Testis (tissue), 3 donors: ENCODE data around the gene NCBP3. TPM values are rescaled to one million over a fixed set of nuclear protein-coding genes. Genes with fewer than 3 reads are reported as not detected.

ENCODE experiments used
- DNase-seq: peaks from one replicate; pipeline ENCODE4 v3.0.0-alpha.2; 2019
- H3K27ac ChIP-seq, 2 donors: fragments of 200-600 bp; sonication (generic); one replicate each; pipeline ENCODE4 v1.5.1; 2019
- H3K27me3 ChIP-seq: fragments of 200-600 bp; sonication (generic); one replicate; pipeline ENCODE4 v1.5.1; 2019
- H3K36me3 ChIP-seq: fragments of 200-600 bp; sonication (generic); one replicate; pipeline ENCODE4 v1.5.1; 2017; ENCODE audit warnings: low read depth; ENCODE audit errors: missing control alignments
- H3K4me1 ChIP-seq: fragments of 200-600 bp; sonication (generic); one replicate; pipeline ENCODE4 v1.5.1; 2019
- H3K4me3 ChIP-seq, 2 donors: fragments of 200-600 bp; sonication (generic); one replicate each; pipeline ENCODE4 v1.5.1; 2017 to 2019
- H3K9me3 ChIP-seq: fragments of 200-600 bp; sonication (generic); one replicate; pipeline ENCODE4 v1.5.1; 2017
- CTCF ChIP-seq, 3 experiments: fragments of 450-650 bp in 2 of 3; fragments of 200-600 bp in 1 of 3; sonication (generic) in 1 of 3; IDR thresholded peaks; one replicate each; pipeline ENCODE4 v1.5.1; 2016 to 2019; ENCODE audit warnings: antibody characterized with exemption in 3 of 3, mild to moderate bottlenecking in 2 of 3, moderate library complexity in 1 of 3
- POLR2A ChIP-seq: fragments of 450-650 bp; IDR thresholded peaks from one replicate; pipeline ENCODE4 v1.6.1; 2017; ENCODE audit warnings: antibody characterized with exemption, mild to moderate bottlenecking, moderate library complexity
- WGBS, 2 donors: methylation state at CpG; one replicate each; pipeline ENCODE4 v1.1.5; 2018; 5-methylcytosine and 5-hydroxymethylcytosine counted together
- intact Hi-C: fragments of 100-400 bp; cut with DNase I; formaldehyde crosslinking; loops from one replicate; pipeline ENCODE4 v1.15.1; 2023; ENCODE audit warnings: low total_unique reads
- polyA plus RNA-seq: library from polyadenylated mRNA; stranded (reverse); fragments of 350-450 nt; fragmentation: Illumina TruSeq; extraction: RNeasy Lipid Tissue Mini Kit (QIAGEN cat#74804); gene quantifications from one replicate; pipeline ENCODE4 v1.2.3, GENCODE V29; 2014; ENCODE audit warnings: low read depth, low replicate concordance; ENCODE audit not compliant: insufficient read depth
- total RNA-seq, 2 donors: library from RNA; depleted of rRNA; stranded (reverse); fragments of >200 nt; gene quantifications; one replicate each; pipeline ENCODE4 v1.2.3, GENCODE V29; 2016

NCBP3 gene
- total and polyA plus RNA-seq, 3 donors from 2014 or later: 37.2 to 61.6 (median 37.7) TPM

DNA sequence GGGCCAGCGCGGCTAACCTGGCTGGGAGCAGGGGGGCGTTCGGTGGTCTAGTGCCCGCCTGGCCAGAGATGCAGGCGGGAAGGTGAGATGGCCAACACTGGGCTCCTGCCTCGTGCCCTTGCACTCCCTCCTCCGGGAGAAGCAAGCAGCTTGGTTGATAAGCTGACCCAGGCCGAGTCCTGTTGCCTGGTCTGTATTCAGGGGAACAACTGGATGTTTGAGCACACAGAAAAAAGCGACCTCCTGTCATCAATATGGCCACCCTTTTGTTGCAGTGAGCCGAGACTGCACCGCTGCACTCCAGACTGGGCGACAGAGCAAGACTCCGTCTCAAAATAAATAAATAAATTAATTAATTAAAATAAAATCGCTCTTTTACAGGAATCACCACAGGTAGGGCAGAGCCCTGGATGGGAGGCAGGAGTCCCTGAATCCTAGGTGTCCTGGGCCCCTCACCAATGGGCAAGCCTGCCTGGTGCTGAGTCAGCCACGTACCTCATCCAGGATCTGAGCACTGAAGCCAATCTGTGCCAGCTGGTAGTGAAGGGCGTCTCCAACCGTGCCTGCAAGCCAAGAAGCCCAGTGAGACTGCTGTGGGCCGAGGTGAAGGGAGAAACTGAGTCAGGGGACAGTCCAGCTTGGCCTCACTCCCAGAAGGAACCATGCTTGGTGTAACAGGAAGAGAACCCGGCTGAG, 90.6 kb downstream of the NCBP3 start:
- Histone ChIP-seq H3K4me1 (peaks cover 5% of the 10 kb centered on the region), H3K9me3 (no peaks in the 10 kb centered on the region), H3K36me3 (no peaks in the 10 kb centered on the region), H3K4me3 (peak overlapping the region; percentile 24 to 54), H3K27me3 (no peaks in the 10 kb centered on the region), H3K27ac (peak overlapping the region in 1 of 2 donors; percentile 50)
- 49 to 61% methylated on average over 13 to 20 of the region's 20 CpGs for WGBS, 2 donors
- peak; percentile 26 for DNase-seq
- intact Hi-C loops: no loop called here
- TF ChIP-seq CTCF (IDR thresholded peaks at IDR 0.05) (no peak), POLR2A (no peak)

DNA sequence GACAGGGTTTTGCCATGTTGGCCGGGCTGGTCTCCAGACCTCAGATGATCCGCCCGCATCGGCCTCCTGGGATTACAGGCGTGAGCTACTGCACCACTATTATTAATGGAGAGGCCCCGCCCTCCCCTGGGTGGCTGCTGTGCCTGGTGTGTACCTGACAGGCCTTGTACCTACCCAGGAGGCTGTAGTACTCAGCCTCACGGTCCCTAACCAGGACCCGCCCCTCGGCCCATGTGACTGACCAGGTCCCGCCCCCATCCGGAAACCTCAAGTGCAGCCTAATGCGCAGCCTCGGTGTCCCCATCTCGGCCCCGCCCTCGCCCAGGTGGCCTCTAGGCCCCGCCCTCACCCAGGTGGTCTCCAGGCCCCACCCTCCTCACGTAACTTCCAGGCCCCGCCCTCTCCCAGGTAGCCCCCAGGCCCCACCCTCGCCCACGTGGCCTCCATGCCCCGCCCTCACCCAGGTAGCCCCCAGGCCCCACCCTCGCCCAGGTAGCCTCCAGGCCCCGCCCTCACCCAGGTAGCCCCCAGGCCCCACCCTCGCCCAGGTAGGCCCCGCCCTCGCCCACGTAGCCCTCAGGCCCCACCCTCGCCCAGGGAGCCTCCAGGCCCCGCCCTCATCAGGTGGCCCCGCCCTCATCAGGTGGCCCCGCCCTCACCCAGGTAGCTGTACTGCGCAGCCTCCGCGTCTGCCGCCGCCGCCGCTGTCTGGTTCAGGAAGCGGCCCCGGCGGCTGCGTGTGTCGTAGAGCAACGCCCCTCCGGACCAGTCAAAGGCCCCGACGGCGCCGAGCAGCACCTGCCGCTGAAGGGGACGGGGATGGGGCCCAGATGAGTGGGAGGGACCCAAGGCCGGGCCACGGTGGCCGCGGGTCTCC, 91.3 kb downstream of the NCBP3 start:
- 8 to 10% methylated on average over 10 to 55 of the region's 56 CpGs for WGBS, 2 donors
- TF ChIP-seq POLR2A (no peak), CTCF (IDR thresholded peaks at IDR 0.05) (no peak)
- Histone ChIP-seq H3K27ac (peak overlapping the region in 1 of 2 donors; percentile 50), H3K27me3 (no peaks in the 10 kb centered on the region), H3K4me3 (peak overlapping the region; percentile 24 to 54), H3K4me1 (peaks cover 5% of the 10 kb centered on the region), H3K36me3 (no peaks in the 10 kb centered on the region), H3K9me3 (no peaks in the 10 kb centered on the region)
- intact Hi-C loops: no loop called here
- peak; percentile 82 for DNase-seq

DNA sequence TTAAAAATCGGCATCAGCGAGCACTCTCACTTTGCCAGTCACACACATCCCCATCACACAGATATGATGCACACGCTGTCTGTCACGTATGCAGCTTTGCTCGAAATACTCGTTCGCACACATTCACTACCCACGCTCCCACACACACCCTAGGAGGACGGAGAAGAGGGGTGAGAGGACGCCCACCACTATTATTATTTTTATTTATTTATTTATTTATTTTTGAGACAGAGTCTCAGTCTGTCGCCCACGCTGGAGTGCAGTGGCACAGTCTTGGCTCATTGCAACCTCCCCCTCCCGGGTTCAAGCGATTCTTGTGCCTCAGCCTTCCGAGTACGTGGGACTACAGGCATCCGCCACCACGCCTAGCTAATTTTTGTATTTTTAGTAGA, 92.0 kb downstream of the NCBP3 start:
- Histone ChIP-seq H3K27ac (no peak overlapping the region), H3K4me3 (peak overlapping the region in 1 of 2 donors; percentile 1), H3K27me3 (no peaks in the 10 kb centered on the region), H3K4me1 (peaks cover 5% of the 10 kb centered on the region), H3K36me3 (no peaks in the 10 kb centered on the region), H3K9me3 (no peaks in the 10 kb centered on the region)
- DNase-seq: no peak
- WGBS, 2 donors: 64 to 79% methylated on average over 16 to 18 of the region's 18 CpGs
- intact Hi-C loops: no loop called here
- TF ChIP-seq CTCF (IDR thresholded peaks at IDR 0.05) (no peak), POLR2A (no peak)

- DNase-seq: no peak
- intact Hi-C loops: no loop called here
- Histone ChIP-seq H3K4me1 (peaks cover 5% of the 10 kb centered on the region), H3K9me3 (no peaks in the 10 kb centered on the region), H3K4me3 (no peak overlapping the region), H3K27me3 (no peaks in the 10 kb centered on the region), H3K27ac (no peak overlapping the region), H3K36me3 (no peaks in the 10 kb centered on the region)
- WGBS, 2 donors: 60 to 68% methylated on average over 3 to 12 of the region's 12 CpGs
- TF ChIP-seq POLR2A (no peak), CTCF (IDR thresholded peaks at IDR 0.05) (no peak)
Measured at GRCh38 chr17:3753624-3754023, 92.4 kb downstream of the NCBP3 start.

Other genes starting within 250 kb of the NCBP3 start
- gene TRPV1, start 236.8 kb downstream of the NCBP3 start, total RNA-seq: 10 to 100 TPM; 11.4 to 11.5 TPM
- gene TRPV1, start 236.8 kb downstream of the NCBP3 start, polyA plus RNA-seq: 5.1 TPM
- 10 to 100 TPM; 23.6 to 33.8 TPM for gene SHPK, start 210.0 kb downstream of the NCBP3 start, total RNA-seq
- 9.0 TPM for gene SHPK, start 210.0 kb downstream of the NCBP3 start, polyA plus RNA-seq
- gene CTNS, start 209.5 kb downstream of the NCBP3 start, total RNA-seq: 10 to 100 TPM; 43.8 to 57.3 TPM
- 50.4 TPM for gene CTNS, start 209.5 kb downstream of the NCBP3 start, polyA plus RNA-seq
- gene TAX1BP3, start 177.7 kb downstream of the NCBP3 start, total RNA-seq: 100 to 1,000 TPM; 150 to 212 TPM
- gene TAX1BP3, start 177.7 kb downstream of the NCBP3 start, polyA plus RNA-seq: 93.6 TPM
- 10 to 100 TPM; 39.0 to 46.5 TPM for gene EMC6, start 177.4 kb downstream of the NCBP3 start, total RNA-seq
- gene EMC6, start 177.4 kb downstream of the NCBP3 start, polyA plus RNA-seq: 74.1 TPM
- 1 to 10 TPM; 2.0 to 3.0 TPM for gene P2RX5, start 150.1 kb downstream of the NCBP3 start, total RNA-seq
- 3.7 TPM for gene P2RX5, start 150.1 kb downstream of the NCBP3 start, polyA plus RNA-seq
- 10 to 100 TPM; 14.9 to 16.7 TPM for gene HASPIN, start 122.3 kb downstream of the NCBP3 start, total RNA-seq
- 20.5 TPM for gene HASPIN, start 122.3 kb downstream of the NCBP3 start, polyA plus RNA-seq
- gene ITGAE, start 45.1 kb downstream of the NCBP3 start, total RNA-seq: 10 to 100 TPM; 13.1 to 16.1 TPM
- 46.7 TPM for gene ITGAE, start 45.1 kb downstream of the NCBP3 start, polyA plus RNA-seq
- gene CAMKK1, start 46.8 kb upstream of the NCBP3 start, total RNA-seq: 10 to 100 TPM; 19.7 to 21.6 TPM
- 18.5 TPM for gene CAMKK1, start 46.8 kb upstream of the NCBP3 start, polyA plus RNA-seq
- gene P2RX1, start 70.2 kb upstream of the NCBP3 start, total RNA-seq: 10 to 100 TPM in 1 of 2 donors, 1 to 10 TPM in 1; 5.0 to 15.2 TPM
- 2.5 TPM for gene P2RX1, start 70.2 kb upstream of the NCBP3 start, polyA plus RNA-seq
- 10 to 100 TPM in 1 of 2 donors, 1 to 10 TPM in 1; 8.0 to 19.6 TPM for gene ATP2A3, start 118.2 kb upstream of the NCBP3 start, total RNA-seq
- 8.2 TPM for gene ATP2A3, start 118.2 kb upstream of the NCBP3 start, polyA plus RNA-seq